HG03442 (cell line): ENCODE data around the gene PTPRD.

Experiments
- ATAC-seq: cut with Tn5 transposase; IDR thresholded peaks from one replicate; pipeline ENCODE4 v1.9.1; 2021; ENCODE audit warnings: mild to moderate bottlenecking, moderate library complexity; ENCODE audit not compliant: unreplicated experiment

PTPRD gene

DNA sequence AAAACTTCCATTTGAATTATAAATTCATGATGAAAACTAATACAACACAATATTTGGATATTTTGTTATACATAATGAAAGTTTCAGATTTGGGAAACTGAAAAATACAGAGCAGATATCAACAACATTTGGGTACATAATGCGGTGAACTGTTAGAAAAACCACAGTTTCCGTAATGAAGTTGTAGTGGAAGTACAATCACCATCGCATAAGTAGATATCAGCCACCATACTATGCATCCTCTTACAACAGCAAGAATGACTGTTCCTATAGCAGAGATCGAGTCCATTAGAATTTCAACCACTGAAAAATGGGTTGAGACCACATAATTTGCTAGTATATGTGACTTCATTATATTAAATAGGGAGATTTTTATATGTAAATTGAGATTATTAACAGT is 2043.0 kb downstream of the PTPRD start:
- ATAC-seq: no peak

DNA sequence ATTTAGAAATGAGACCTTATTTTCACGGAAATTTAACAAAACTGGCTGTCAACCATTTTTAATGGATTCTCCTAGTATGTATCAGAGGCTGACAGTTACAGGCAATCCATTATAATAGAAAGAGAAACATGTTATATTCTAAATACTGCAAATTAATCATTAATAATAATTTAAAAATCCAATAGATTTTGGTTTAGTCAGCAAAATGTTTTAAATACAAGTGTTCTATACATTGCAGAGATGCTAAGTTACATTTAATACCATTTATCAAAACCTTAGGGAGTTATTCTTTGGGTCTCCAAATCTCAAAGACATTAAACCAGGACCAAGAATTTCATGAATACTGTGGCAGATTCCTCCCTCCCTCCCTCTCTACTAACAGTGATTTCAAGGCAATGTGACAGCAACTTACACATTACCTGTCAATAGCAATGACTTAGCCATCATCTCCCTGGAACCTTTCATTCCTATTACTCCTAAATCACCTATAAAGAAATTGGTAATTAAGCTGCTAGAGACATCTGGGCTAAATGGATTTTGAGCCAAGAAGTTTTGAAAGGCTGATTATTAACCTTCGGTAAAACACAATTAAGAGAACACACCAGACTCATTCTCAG is 2044.7 kb downstream of the PTPRD start:
- no peak for ATAC-seq

DNA sequence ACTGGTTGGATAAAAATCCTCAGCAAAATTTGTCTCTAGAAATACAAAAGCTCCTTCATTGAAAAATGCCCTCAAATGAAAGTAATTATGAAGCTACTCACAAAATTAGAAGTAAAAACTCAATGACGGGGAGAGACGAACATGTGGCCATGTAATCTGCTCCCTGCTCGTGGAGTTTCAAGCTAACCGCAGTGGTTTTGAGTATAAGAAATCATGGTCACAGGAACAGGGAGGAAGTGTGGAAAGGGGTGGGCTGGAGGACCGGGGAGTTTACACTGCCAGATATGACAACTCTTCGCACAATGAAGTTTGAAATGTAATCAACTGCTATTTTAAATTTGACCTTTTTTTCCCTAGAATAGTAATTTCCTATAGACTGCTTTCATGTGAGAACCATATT is 2047.8 kb downstream of the PTPRD start:
- ATAC-seq: no peak

DNA sequence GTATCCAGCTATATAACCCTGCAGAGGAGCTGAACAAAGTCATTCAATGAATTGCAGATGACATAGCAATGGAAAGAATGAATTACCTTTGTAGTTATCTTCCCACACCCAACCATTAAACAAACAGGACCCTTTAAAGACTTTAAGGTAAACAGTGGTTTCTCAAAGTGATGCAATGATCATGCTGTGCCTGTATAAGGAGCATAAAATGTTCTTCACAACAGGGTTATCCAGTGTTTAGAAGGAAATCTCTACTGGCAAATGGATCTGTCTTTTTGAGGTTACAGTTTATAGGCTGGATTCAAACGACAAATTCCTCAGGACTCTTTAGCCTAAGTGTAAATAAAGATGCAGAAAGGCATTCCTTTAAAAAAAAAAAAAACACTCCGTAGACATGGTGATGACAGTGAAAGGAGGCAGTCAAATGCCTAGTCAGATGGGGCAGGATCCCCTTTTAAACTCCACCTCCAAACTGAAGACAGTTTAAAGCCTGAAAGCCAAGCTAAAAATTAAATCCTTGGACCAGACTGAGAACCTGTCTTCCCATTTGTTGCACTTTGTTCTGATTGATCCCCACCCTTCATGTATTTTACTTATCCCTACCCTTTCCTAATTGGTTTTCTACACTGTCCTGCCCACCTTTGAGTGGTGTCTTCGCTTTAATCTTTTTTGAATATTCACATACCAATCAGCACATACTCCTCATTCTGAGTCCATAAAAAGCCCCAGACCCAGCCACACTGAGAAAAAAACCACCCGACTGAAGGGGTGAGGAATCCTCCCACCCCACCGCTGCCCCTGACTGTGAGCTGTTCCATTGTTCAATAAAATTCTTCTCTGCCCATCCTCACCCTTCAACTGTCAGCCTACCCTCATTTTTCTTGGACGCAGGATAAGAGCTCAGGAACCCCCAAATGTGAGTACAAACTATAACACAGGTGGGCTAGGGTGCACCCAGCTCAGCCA is 2052.0 kb downstream of the PTPRD start:
- no peak for ATAC-seq

DNA sequence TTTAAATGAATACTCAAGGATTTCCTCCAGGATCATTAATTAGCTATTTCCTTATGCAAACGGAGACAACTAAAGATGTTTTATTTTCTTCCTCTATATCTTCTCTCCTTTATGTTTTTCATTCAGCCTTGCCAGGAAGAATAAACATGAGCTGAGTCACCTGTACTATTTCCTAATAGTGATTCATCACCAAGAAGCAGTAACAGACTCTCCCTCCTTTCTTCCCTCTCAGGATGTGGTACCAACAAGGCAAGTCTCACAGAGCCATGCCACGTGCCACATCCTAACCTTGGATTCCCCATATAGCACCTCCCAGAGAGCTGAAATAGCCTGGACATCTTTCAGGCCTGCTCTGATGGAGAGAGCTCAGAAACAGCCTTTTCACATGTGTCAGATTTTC is 2054.6 kb downstream of the PTPRD start:
- ATAC-seq: no peak

DNA sequence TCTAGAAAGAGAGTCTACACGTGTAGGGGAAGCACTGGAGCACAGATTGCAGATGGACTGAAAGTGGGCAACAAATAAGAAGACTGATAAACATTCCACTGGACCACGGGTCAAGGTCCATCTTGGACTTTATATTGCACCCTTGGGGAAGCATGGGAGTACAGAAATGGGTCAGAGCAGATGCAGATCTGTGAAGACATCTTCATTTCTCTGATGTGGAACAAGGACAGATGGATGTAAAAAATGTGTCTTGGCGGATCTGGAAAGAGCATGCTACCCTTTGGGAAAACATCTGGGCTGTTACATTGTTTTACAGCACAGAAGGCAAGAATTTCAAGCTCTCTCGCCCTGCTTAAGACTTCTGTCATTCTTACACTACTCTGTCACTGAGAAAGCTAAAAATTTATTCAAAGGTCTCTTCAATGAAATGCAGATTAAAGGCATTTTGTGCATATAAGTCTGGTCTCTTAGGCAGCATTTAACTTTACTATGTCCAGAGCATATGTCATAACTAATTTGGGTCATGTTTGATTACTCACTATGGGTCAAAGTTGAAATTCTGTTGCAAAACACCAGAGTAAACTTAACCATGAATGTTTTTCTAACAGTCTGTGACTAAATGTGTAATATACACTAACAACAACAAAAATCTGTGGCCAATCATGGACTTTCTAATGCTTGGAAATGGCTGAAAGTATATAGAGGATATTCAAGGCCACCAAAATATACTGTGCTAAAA is 2056.9 kb downstream of the PTPRD start:
- no peak for ATAC-seq

DNA sequence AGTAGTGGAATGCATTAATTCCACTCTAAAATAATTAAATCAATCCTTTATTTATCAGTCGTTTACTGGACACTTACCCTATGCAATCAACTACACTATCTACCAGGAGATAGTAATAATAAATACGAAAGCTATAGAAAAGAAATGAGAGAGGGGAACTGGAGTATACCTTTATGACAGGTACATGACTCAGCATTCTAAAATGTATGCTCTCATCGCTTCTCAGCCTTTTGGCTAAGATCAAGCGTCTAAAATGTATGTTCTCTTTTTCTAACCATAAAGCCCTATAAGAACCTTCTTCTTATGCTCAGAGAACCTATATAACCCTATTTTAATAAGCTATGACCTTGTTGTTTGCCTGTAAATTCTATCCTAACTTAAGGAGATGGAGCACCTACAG is 2059.4 kb downstream of the PTPRD start:
- no peak for ATAC-seq

DNA sequence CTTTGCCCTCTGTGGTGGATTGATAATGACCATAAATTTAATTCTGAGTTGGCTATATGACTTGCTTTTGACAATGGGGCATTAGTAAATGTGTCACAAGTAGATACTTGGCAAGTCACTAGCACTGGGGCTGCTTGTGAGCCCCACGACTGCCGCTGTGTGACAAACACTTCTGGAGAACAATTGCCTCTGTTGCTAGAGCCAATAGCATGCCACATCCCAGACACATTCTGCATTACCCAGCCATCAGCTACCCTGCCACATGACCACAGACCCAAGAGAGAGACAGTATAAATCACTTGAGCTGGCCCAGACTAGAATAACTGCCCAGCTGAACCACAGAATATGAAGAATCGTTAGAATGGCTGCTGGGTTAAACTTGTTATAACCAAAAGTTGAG is 2060.1 kb downstream of the PTPRD start:
- no peak for ATAC-seq

DNA sequence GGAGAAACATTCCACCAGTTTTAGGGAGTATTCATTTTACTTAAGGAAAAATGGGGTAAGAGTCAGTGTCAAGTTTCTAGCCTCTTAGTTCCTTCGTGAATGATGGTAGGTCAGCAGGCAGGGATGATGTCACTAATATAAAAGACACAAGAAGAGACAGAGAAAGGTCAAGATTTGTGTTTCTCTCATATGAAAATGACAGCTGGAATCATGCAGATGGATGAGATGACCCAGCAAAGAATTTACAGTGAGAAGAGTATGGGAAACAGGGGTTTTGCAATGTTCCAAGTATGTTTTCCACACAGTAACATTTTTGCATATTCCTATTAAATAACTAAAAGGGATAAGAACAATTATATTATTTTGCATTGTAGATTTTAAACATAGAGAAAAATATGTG is 2063.6 kb downstream of the PTPRD start:
- ATAC-seq: no peak

DNA sequence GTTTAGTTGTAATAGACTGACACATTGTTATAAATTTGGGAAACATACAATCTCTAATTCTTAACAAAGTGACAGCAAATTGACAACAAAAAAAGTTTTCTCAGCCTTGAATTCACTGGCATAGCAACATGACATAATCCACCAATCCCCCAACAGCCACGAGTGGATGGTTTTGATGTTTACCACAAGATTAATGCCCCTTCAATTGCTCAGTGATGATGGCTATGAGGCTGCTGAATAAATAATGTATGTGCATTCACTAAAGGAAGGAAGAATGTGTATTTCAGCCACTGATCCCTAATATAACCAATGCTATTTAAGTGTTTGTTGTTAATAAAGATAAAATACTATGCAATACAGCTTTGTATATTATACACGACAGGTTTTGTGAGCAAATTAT is 2069.6 kb downstream of the PTPRD start:
- no peak for ATAC-seq

DNA sequence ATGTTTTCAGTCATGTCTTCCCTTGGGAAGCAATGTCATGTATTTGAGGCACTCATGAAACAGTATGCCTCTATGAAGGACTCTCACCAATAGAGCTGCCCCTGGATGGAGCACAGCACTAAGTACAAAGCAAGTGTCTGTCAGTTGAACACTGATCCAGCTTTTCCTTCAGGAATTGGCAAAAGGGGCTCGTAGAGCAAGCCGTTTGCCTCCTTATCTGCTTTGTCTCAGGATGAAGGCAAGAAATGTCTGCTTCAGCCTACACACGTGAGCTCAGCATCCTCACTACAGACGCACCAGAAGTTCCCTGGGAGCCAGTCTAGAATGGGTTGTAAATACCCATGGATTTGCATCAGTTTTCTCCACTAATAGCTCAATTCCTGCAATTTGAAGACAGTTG is 2070.3 kb downstream of the PTPRD start:
- no peak for ATAC-seq

DNA sequence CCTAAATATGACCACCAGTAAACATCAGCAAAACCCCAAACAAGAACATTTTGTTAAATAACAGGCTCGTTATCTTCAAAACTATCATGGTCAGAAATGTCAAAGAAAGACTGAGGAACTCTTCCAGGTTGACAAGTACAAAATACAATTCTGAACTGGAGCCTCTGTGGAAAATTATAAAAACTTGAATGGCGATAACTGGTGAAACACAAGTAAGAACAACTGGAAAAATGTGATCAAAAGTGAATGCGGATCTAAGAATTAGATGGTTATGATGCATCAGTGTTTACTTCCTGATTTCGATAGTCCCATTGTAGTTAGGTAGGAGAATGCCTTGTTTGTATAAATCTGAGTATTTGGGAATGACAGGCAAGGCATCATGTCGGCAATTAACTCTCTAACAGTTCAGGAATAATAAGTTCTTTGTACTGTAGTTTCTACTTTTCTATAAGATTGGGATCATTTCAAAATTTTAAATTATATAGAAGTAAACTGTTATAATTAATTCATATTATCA is 2073.1 kb downstream of the PTPRD start:
- ATAC-seq: no peak

DNA sequence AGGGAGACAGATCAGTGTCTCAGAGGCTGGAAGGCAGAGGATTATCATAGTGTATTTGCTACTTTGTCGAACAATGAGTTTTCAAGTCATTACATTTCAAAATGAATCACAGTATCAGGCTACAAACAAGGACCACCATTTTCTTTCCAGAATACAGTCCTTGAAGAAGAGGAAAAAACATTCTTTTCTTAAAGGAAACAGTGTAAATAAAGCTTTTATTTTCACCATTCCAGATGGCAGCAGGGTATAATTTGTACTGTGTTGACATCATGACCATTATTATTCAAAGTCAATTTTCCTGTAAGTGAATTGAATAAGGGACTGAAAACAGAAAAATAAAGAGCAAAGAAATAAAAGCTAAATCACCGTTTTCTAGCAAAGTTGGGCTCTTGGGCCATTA is 2076.0 kb downstream of the PTPRD start:
- no peak for ATAC-seq

DNA sequence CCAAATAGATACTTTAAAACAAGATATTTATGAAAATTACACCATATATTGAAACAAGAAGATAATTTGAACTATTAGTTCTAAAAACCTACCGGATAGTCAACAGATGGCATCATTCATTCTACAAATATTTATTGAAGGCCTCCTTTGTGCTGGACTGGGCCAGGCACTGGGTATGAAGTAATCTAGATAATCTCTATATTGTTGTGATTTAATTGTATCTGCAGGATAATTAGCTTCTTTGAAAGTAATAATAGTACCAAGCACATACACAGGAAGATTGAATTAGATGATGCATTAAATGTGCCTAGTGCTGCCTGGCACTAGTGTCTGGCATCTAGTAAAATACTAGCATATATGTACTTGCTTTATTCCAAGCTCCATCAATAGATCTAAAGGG is 2078.0 kb downstream of the PTPRD start:
- no peak for ATAC-seq

DNA sequence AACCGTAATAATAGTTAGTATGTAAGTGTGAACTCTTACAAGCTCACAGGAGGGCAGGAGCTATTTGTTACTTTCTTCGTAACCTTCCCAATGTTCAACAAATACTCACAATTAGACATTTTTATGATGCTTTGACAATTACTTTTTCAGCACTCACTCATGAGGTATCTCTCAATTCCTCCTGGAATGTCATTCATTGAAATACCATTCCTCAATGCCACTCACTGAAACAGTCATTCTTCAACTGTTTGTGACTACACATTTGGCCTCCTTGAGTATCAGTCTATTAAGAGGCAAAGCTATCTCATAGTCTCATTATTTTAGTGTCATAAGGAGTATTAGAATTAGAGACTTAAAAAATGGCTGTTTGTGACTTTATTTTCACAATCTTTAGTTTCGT is 2079.1 kb downstream of the PTPRD start:
- ATAC-seq: no peak

DNA sequence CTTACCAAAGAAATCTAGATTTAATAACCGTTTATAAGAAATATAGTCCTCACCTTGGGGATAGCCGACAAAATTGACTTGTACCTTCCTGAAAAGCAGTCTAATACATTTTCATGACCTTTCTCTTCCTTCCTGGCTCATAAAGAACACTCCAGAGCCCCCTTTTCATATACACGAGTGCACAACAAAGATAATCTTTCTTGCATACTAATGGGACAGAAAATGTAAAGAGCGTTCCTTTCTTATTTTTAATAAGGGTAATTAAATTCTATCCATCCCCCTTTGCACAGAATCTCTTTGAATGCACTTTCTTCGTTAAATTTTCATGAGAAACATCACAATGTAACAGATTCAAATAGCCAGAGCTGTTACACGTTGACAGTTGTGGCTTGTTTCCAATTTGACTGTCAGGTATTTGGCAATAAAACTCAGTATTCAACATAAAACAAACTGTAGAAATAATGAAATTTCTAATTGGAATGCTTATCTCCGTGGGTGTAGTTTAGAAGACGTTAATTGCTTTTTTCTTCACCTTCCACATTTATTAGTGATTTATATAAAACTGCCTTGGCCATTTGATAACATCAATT is 2080.9 kb downstream of the PTPRD start:
- ATAC-seq: no peak

DNA sequence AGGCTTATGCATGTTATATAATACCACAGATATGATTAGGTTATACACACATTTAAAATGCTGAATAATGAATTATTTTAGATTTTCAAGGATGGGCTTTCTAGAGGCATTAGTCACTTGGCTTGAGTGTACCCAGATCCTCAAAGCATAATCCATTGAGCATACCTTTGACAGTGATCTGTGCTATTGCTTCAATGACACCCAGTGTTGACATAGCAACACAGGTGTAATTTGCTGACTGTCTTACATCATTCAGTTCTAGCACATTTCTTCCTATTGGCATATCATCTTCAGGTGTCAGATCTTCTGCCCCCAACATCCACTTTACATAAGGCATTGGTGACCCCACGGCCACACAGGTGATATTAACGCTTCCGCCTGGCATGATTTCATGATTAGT is 2091.7 kb downstream of the PTPRD start:
- ATAC-seq: no peak

DNA sequence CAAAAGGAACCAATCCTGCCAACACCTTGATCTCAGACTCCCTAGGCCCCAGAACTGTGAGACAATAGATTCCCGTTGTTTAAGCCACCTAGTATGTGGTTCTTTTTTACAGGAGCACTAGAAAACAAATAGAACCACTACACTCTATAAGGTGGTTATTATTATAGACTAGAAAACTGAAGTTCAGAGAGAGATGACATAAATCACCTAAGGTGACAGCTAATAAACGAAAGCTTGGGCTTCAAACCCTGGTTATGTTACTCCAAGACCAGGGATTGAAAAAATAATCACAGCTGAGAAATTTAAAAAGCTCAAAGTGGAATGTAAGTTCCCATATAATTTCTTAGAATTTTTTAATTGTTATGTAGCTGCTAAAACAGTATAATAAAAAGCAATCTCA is 2097.1 kb downstream of the PTPRD start:
- no peak for ATAC-seq

DNA sequence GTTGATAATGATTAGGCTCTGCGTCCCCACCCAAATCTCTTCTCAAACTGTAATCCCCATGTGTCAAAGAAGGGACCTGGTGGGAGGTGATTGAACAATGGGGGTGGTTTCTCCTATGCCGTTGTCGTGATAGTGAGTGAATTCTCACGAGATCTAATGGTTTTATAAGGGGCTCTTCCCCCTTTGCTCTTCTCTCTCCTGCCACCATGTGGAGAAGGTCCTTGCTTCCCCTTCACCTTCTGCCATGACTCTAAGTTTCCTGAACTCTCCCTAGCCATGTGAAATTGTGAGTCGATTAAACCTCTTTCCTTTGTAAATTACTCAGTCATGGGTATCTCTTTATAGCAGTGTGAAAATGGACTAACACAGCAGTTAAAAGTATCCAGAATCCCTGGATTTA is 2098.0 kb downstream of the PTPRD start:
- ATAC-seq: no peak

DNA sequence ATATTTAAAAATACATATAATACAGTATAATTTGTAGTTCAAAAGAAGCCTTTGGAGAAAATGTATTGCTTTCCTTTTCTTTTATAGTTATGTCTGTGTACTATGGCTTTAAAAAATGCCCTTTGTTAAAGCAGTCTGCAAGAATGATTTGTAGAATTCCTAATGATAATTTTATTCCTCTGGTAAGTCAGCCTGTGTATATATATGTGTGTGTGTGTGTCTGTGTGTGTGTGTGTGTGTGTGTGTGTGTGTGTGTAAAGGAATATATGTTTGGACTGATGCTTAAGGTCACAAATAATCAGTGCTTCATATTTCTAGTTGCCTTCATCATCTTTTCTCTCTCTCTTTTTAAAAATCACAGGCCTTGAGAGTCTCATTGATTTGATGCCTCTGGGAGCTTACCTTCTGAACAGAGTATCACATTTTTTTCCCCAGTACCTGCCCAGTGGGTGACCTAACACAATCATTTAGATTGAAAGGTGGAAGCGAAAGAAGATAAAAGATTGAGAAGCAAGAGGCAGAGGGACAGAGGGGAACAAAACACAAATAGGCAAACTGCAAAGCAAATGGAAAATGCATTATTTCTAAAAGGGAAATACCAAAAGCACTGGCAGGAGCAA is 2104.0 kb downstream of the PTPRD start:
- no peak for ATAC-seq

DNA sequence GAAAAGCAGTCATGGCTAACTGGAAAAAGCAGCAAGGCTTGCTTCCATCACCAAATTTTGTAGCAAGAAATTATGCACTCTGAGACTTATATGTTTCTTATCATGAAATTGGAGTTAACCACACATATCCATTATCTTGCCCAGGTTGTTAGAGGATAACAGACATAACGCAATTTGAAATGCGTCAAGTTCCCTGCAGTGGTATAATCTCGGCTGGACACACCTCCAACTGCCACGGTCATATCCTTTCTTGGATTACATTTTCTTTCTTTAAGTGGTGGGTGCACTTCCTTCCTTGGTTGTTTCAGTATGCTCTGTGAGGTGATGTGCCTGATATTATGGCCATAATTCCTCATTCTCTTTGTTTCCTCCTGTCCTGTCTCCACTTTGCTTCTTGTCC is 2118.2 kb downstream of the PTPRD start:
- no peak for ATAC-seq
